NCI-H345 (cell line): Measurements from ENCODE around the gene TADA2B.
A peak's percentile ranks its signal among the peaks of the same experiment; 100 is the strongest.

ENCODE experiments used
- DNase-seq: peaks from one replicate; lab custom pipeline; 2025; lab: John Stamatoyannopoulos, UW

TADA2B gene, protein sequence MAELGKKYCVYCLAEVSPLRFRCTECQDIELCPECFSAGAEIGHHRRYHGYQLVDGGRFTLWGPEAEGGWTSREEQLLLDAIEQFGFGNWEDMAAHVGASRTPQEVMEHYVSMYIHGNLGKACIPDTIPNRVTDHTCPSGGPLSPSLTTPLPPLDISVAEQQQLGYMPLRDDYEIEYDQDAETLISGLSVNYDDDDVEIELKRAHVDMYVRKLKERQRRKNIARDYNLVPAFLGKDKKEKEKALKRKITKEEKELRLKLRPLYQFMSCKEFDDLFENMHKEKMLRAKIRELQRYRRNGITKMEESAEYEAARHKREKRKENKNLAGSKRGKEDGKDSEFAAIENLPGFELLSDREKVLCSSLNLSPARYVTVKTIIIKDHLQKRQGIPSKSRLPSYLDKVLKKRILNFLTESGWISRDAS

GRCh38 chr4:7043284-7044136 lies at the start of gene TADA2B:
Gene TADA2B, plus strand, starts transcription at chr4:7043372. Its CDS starts 208 bp downstream, at chr4:7043580.
- peak; percentile 34 for DNase-seq

- no peak for DNase-seq
These were observed 46.7 kb upstream of the TADA2B start for GRCh38 chr4:6996481-6996880.

- no peak for DNase-seq
These were observed 43.7 kb upstream of the TADA2B start for GRCh38 chr4:6999172-7000086.

GRCh38 chr4:7000421-7001176 lies 42.6 kb upstream of the TADA2B start:
- no peak for DNase-seq

DNA sequence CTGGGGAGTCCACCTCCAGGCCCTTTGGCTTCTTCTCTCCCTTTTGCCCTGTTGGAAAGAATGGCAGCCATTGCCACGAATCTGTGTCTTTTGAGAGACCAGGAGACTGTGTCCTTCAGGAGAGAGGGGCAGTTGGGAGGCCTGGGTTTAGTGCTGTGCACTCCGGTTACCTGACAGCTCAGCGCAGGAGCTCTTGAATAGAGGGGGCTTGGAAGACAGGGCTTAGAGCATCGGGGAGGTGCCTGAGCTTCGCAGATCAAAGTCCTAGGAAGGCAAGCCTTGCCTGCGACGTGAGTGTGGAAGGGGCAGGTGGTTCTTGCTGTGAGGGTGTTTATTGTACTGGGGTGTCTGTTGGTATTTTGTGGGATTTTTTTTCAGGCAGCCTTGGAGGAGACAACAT lies 41.9 kb upstream of the TADA2B start:
- DNase-seq = no peak

- DNase-seq = no peak
These were observed 40.8 kb upstream of the TADA2B start for GRCh38 chr4:7002336-7002735.

GRCh38 chr4:7003176-7003878 lies 39.8 kb upstream of the TADA2B start:
- no peak for DNase-seq

GRCh38 chr4:7003879-7004240 lies 39.3 kb upstream of the TADA2B start:
- no peak for DNase-seq

DNA sequence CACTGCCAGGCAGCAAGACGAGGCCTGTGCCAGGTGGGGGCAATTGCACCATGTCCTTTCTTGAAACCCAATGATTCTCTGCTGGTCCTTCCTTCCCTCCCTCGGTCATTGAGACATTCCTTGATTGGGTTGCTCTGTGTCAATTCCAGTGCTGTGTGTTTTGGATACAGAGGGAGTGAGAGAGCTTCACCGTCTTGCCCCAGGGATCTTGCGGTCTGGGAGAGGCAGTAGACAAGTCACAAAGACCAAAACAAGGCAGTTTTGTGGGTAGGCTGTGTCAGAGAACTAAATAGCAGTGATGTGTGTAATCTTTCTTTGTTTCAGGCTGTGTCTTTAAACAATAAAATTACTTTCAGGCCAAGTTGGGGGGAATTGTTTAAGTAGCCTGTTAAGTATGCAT lies 38.8 kb upstream of the TADA2B start:
- DNase-seq = no peak

- no peak for DNase-seq
These were observed 37.6 kb upstream of the TADA2B start for GRCh38 chr4:7005571-7005970.

GRCh38 chr4:7006411-7006810 lies 36.8 kb upstream of the TADA2B start:
- no peak for DNase-seq

GRCh38 chr4:7007142-7007907 lies 35.8 kb upstream of the TADA2B start:
- no peak for DNase-seq

- DNase-seq = no peak
These were observed 35.2 kb upstream of the TADA2B start for GRCh38 chr4:7007944-7008343.

- no peak for DNase-seq
These were observed 33.6 kb upstream of the TADA2B start for GRCh38 chr4:7009564-7009963.

- no peak for DNase-seq
These were observed 30.0 kb upstream of the TADA2B start for GRCh38 chr4:7013175-7013574.

- DNase-seq = no peak
These were observed 28.4 kb upstream of the TADA2B start for GRCh38 chr4:7014815-7015214.

GRCh38 chr4:7015383-7016035 lies 27.7 kb upstream of the TADA2B start:
- no peak for DNase-seq

DNA sequence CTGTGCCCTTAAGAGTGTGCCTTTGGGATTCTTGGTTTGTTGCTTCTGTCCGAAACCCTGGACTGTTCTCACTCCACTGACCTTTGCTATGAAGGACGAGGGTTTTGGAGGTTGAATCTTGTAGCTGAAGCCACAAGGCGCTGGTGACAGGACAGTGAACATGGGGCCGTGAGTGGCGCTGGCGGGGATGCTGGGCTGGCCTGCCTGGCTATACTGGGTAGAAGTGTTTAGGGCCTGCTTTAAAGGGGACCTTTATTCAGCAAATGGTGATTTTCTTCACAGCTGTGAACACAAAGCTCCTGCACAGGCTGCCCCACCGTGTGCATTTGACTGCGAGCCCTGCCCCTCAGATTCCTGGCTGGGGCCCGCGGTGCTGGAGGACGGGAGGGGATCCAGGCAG lies 27.1 kb upstream of the TADA2B start:
- no peak for DNase-seq

DNA sequence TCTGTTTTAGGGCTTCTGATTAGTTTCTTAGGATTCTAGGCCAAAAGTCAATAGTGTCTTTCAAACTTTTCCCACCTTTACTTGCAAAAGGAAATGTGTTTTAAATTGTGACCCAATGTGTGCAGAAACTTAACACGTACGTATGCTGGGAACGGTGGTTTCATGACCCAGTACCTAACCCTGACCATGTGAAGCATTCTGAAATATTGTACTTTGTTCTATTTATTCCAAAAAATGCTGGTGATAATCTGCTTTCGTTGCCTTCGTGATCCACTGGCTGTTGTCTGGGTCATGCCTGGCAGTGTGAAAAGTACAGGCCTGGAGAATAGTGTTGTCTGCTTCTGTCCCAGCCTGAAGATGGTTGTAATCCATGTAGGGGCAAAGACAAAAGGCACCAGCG lies 26.7 kb upstream of the TADA2B start:
- no peak for DNase-seq
